H1 (cell line): ENCODE results near the gene EXOC6. TPM values are rescaled to one million over a fixed set of nuclear protein-coding genes. Genes with fewer than 3 reads are reported as not detected.

Source experiments
- CTCF ChIA-PET: fragments of 300-600 bp; sonication (Branson Sonifier 250); formaldehyde crosslinking; loops from one replicate; lab custom pipeline; 2021; ENCODE audit not compliant: partially characterized antibody; lab: Charles Lee
- POLR2A ChIA-PET: fragments of 300-600 bp; sonication (Branson Sonifier 250); formaldehyde crosslinking; loops from one replicate; lab custom pipeline; 2021; ENCODE audit warnings: inconsistent platforms; ENCODE audit not compliant: partially characterized antibody; lab: Charles Lee
- DNase-seq, 2 experiments: peaks; one replicate each; pipeline versions ENCODE4 v3.0.0 to v3.0.0-alpha.2; 2010 to 2022; ENCODE audit warnings: low spot score in 2 of 2, low read depth in 1 of 2, mixed read lengths in 1 of 2
- FAIRE-seq: peaks from 2 replicates; lab custom pipeline; 2011; peaks lifted over from hg19 to GRCh38; lab: Jason Lieb, UNC
- H2AFZ ChIP-seq: 2 replicates; pipeline ENCODE4 v1.8.1; 2012; ENCODE audit warnings: low read length, inconsistent platforms
- H2AK5ac ChIP-seq: 2 replicates; pipeline ENCODE4 v1.6.1; 2013; ENCODE audit warnings: low read depth, low read length
- H2BK120ac ChIP-seq: replicated peaks from 2 replicates; pipeline ENCODE3; 2013; ENCODE audit warnings: low read depth, low read length, inconsistent platforms
- H2BK12ac ChIP-seq: 2 replicates; pipeline ENCODE4 v1.6.1; 2013; ENCODE audit warnings: low read depth, low read length
- H2BK15ac ChIP-seq: 2 replicates; pipeline ENCODE4 v1.6.1; 2013; ENCODE audit warnings: low read length
- H2BK20ac ChIP-seq: 2 replicates; pipeline ENCODE4 v1.6.1; 2013; ENCODE audit warnings: low read length
- H2BK5ac ChIP-seq: 2 replicates; pipeline ENCODE4 v1.6.1; 2013; ENCODE audit warnings: low read depth, low read length
- H3K14ac ChIP-seq: 2 replicates; pipeline ENCODE4 v1.6.1; 2013; ENCODE audit warnings: inconsistent platforms; ENCODE audit not compliant: insufficient read length
- H3K18ac ChIP-seq: 2 replicates; pipeline ENCODE4 v1.6.1; 2013; ENCODE audit warnings: low read length; ENCODE audit errors: extremely low read depth
- H3K23ac ChIP-seq: 2 replicates; pipeline ENCODE4 v1.6.1; 2013; ENCODE audit warnings: inconsistent platforms; ENCODE audit not compliant: insufficient read length
- H3K23me2 ChIP-seq: 2 replicates; pipeline ENCODE4 v1.6.1; 2013; ENCODE audit warnings: low read depth, low read length
- H3K27ac ChIP-seq: 2 replicates; pipeline ENCODE4 v1.6.1; 2011; ENCODE audit warnings: low read depth, low read length, inconsistent platforms
- H3K27me3 ChIP-seq, 4 experiments: replicated peaks in 1 of 4; 1 replicate in 1 of 4; 2 replicates in 3 of 4; pipeline versions ENCODE4 v1.6.1 to v1.8.1; 2011 to 2013; ENCODE audit warnings: low read length in 3 of 4, mild to moderate bottlenecking in 3 of 4, inconsistent platforms in 2 of 4, mixed read lengths in 2 of 4, moderate library complexity in 1 of 4; ENCODE audit not compliant: control insufficient read depth in 3 of 4, insufficient read depth in 3 of 4; ENCODE audit errors: extremely low read depth in 1 of 4
- H3K36me3 ChIP-seq, 4 experiments: 2 replicates each; pipeline versions ENCODE4 v1.6.1 to v1.8.1; 2011 to 2013; ENCODE audit warnings: mild to moderate bottlenecking in 4 of 4, low read length in 3 of 4, moderate library complexity in 2 of 4, control low read depth in 1 of 4, inconsistent platforms in 1 of 4; ENCODE audit not compliant: insufficient read depth in 4 of 4, control insufficient read depth in 2 of 4
- H3K4ac ChIP-seq: replicated peaks from 2 replicates; pipeline ENCODE3; 2013; ENCODE audit warnings: low read length, low read depth, mixed read lengths, inconsistent platforms; ENCODE audit not compliant: insufficient read length
- H3K4me1 ChIP-seq, 4 experiments: replicated peaks in 1 of 4; 1 replicate in 1 of 4; 2 replicates in 3 of 4; pipeline versions ENCODE4 v1.6.1 to v1.8.1; 2011 to 2013; ENCODE audit warnings: low read length in 3 of 4, inconsistent platforms in 2 of 4, mixed read lengths in 1 of 4; ENCODE audit not compliant: insufficient read depth in 4 of 4, control insufficient read depth in 3 of 4
- H3K4me2 ChIP-seq, 2 experiments: 2 replicates each; pipeline versions ENCODE4 v1.6.1 to v1.8.1; 2011 to 2013; ENCODE audit warnings: low read depth in 2 of 2, low read length in 2 of 2, control low read depth in 1 of 2, inconsistent platforms in 1 of 2, mild to moderate bottlenecking in 1 of 2; ENCODE audit not compliant: insufficient read depth in 1 of 2
- H3K4me3 ChIP-seq, 4 experiments: fragments of 200-600, 300-600 bp in 1 of 4; sonication (generic), shearing (Covaris generic), sonication (Bioruptor Twin) in 1 of 4; 2 replicates each; pipeline versions ENCODE4 v1.5.1 to v1.8.1; 2011 to 2016; ENCODE audit warnings: low read length in 4 of 4, low read depth in 3 of 4, control low read depth in 2 of 4, inconsistent platforms in 2 of 4, mild to moderate bottlenecking in 2 of 4, mixed read lengths in 1 of 4, moderate library complexity in 1 of 4; ENCODE audit not compliant: insufficient read depth in 2 of 4; ENCODE audit errors: extremely low read depth in 1 of 4
- H3K56ac ChIP-seq: replicated peaks from 2 replicates; pipeline ENCODE3; 2013; ENCODE audit warnings: low read depth, mild to moderate bottlenecking, mixed read lengths, low read length, inconsistent platforms; ENCODE audit not compliant: insufficient read length
- H3K79me1 ChIP-seq: 2 replicates; pipeline ENCODE4 v1.6.1; 2013; ENCODE audit warnings: low read depth, low read length, control low read depth
- H3K79me2 ChIP-seq, 2 experiments: 2 replicates each; pipeline versions ENCODE4 v1.6.1 to v1.8.1; 2012 to 2013; ENCODE audit warnings: low read length in 2 of 2, mild to moderate bottlenecking in 2 of 2, inconsistent platforms in 1 of 2; ENCODE audit not compliant: insufficient read depth in 2 of 2, control insufficient read depth in 1 of 2
- H3K9ac ChIP-seq, 4 experiments: replicated peaks in 1 of 4; 1 replicate in 1 of 4; 2 replicates in 3 of 4; pipeline versions ENCODE4 v1.6.1 to v1.8.1; 2011 to 2013; ENCODE audit warnings: low read depth in 3 of 4, low read length in 3 of 4, control low read depth in 2 of 4, mild to moderate bottlenecking in 2 of 4, moderate library complexity in 2 of 4, inconsistent platforms in 1 of 4; ENCODE audit errors: extremely low read depth in 1 of 4
- H3K9me3 ChIP-seq, 2 experiments: 2 replicates each; pipeline versions ENCODE4 v1.6.1 to v1.8.1; 2012 to 2013; ENCODE audit warnings: mild to moderate bottlenecking in 2 of 2, moderate library complexity in 2 of 2, control low read depth in 1 of 2, inconsistent platforms in 1 of 2, low read depth in 1 of 2, low read length in 1 of 2, mixed read lengths in 1 of 2; ENCODE audit not compliant: insufficient read depth in 2 of 2
- H4K20me1 ChIP-seq, 2 experiments: replicated peaks in 1 of 2; 2 replicates each; pipeline versions ENCODE3 to v1.8.1; 2011 to 2013; ENCODE audit warnings: inconsistent platforms in 2 of 2, low read length in 2 of 2, mild to moderate bottlenecking in 1 of 2; ENCODE audit not compliant: insufficient read depth in 2 of 2, control insufficient read depth in 1 of 2
- H4K5ac ChIP-seq: 2 replicates; pipeline ENCODE4 v1.6.1; 2013; ENCODE audit warnings: low read length, low read depth, mixed read lengths, inconsistent platforms; ENCODE audit not compliant: insufficient read length
- H4K8ac ChIP-seq: 2 replicates; pipeline ENCODE4 v1.8.0; 2013; ENCODE audit warnings: mild to moderate bottlenecking, moderate library complexity, low read length, inconsistent platforms; ENCODE audit not compliant: insufficient read depth; ENCODE audit errors: extremely low read depth
- H4K91ac ChIP-seq: replicated peaks from 2 replicates; pipeline ENCODE3; 2013; ENCODE audit warnings: low read length, mixed read lengths, inconsistent platforms; ENCODE audit not compliant: insufficient read length
- ASH2L ChIP-seq: fragments of 200-600, 300-600 bp; sonication (generic); IDR thresholded peaks from one replicate; pipeline ENCODE4 v1.7.1; 2017; ENCODE audit warnings: low read length
- BRCA1 ChIP-seq: IDR thresholded peaks from 2 replicates; pipeline ENCODE4 v1.6.1; 2012; ENCODE audit warnings: low read depth, low read length, improper control_type of control experiment
- CBX5 ChIP-seq: fragments of 300-800, 300-1000 bp; sonication (generic); IDR thresholded peaks from 2 replicates; pipeline ENCODE4 v1.7.1; 2016; ENCODE audit warnings: antibody characterized with exemption, low read length, low read depth
- CHD1 ChIP-seq: IDR thresholded peaks from 2 replicates; pipeline ENCODE4 v1.6.1; 2012; ENCODE audit warnings: low read depth, low read length, improper control_type of control experiment
- EZH2 ChIP-seq: fragments of 200-600 bp; sonication (generic); IDR thresholded peaks from 2 replicates; pipeline ENCODE4 v1.7.1; 2012; ENCODE audit warnings: low read depth, mild to moderate bottlenecking, moderate library complexity, low read length, inconsistent platforms; ENCODE audit not compliant: severe bottlenecking
- HDAC2 ChIP-seq, 2 experiments: fragments of 300-600 bp in 1 of 2; sonication (generic) in 1 of 2; IDR thresholded peaks; 2 replicates each; pipeline ENCODE4 v1.6.1; 2011 to 2012; ENCODE audit warnings: low read depth in 2 of 2, low read length in 2 of 2, mild to moderate bottlenecking in 2 of 2, moderate library complexity in 2 of 2, borderline replicate concordance in 1 of 2, inconsistent platforms in 1 of 2
- HDAC6 ChIP-seq: IDR thresholded peaks from one replicate; pipeline ENCODE4 v1.7.1; 2012; ENCODE audit warnings: low read depth, mild to moderate bottlenecking, inconsistent platforms, low read length, moderate library complexity
- POLR2AphosphoS5 ChIP-seq: IDR thresholded peaks from 2 replicates; pipeline ENCODE4 v1.6.1; 2011; ENCODE audit warnings: low read depth, low read length
- POU5F1 ChIP-seq: IDR thresholded peaks from 2 replicates; pipeline ENCODE4 v1.6.1; 2011; ENCODE audit warnings: low read depth, mild to moderate bottlenecking, low read length, moderate library complexity
- SP4 ChIP-seq: IDR thresholded peaks from 2 replicates; pipeline ENCODE4 v1.6.1; 2012; ENCODE audit warnings: low read length, inconsistent platforms
- SUZ12 ChIP-seq: fragments of 200-600 bp; sonication (generic); IDR thresholded peaks from 2 replicates; pipeline ENCODE4 v1.6.1; 2012; ENCODE audit warnings: mild to moderate bottlenecking, inconsistent platforms, low read length, moderate library complexity, mixed read lengths
- TAF7 ChIP-seq: optimal IDR thresholded peaks from 2 replicates; pipeline ENCODE3; 2011; ENCODE audit warnings: low read depth, mild to moderate bottlenecking, inconsistent platforms, low read length, moderate library complexity, borderline replicate concordance
- USF2 ChIP-seq: IDR thresholded peaks from 2 replicates; pipeline ENCODE4 v1.6.1; 2011; ENCODE audit warnings: low read length, improper control_type of control experiment
- YY1 ChIP-seq: IDR thresholded peaks from 2 replicates; pipeline ENCODE4 v1.6.1; 2011; ENCODE audit warnings: low read depth, mild to moderate bottlenecking, low read length
- WGBS, 2 experiments: shearing (Covaris generic) in 1 of 2; methylation state at CpG; one replicate each; pipeline versions ENCODE4 v1.1.6 to v1.1.7; 2013 to 2015; ENCODE audit warnings: low lambda C conversion rate in 2 of 2, mixed read lengths in 2 of 2, inconsistent platforms in 1 of 2, low coverage in 1 of 2, missing lambda C conversion rate in 1 of 2; ENCODE audit not compliant: insufficient replicate concordance in 2 of 2, insufficient coverage in 1 of 2, insufficient read length in 1 of 2; ENCODE audit errors: extremely low coverage in 1 of 2, missing lambda C conversion rate in 1 of 2; 5-methylcytosine and 5-hydroxymethylcytosine counted together
- polyA plus RNA-seq, 7 experiments: library from polyadenylated mRNA; depleted of rRNA in 3 of 7; stranded (reverse) in 5 of 7; unstranded in 2 of 7; fragments of >200 nt in 5 of 7; fragments of 200-250 nt in 2 of 7; gene quantifications; 1 replicate in 5 of 7; 2 replicates in 1 of 7; 4 replicates in 1 of 7; pipeline versions ENCODE4 v1.2.1 to v1.2.3, GENCODE V29; 2011 to 2013; ENCODE audit warnings: missing spikeins in 2 of 7, mixed read lengths in 2 of 7
- total RNA-seq: library from RNA; stranded (reverse); fragmentation: NEBNext Ultra II Directional; extraction: Animal tissue kit (Norgen Biotek cat#: 25700); gene quantifications from 2 replicates; pipeline ENCODE4 v1.2.1, GENCODE V29; 2021

Gene EXOC6
- total and polyA plus RNA-seq, 2 of the 8 experiments (the other 6 are each of a cell fraction or from before 2014, with no cell fraction given), result 1.7 to 4.5 TPM

- Histone ChIP-seq H3K79me1 (no peaks in the 10 kb centered on the region), H3K4me3 (no peak overlapping the region), H3K9me3 (no peaks in the 10 kb centered on the region), H3K27me3 (no peaks in the 10 kb centered on the region), H2BK15ac (no peak overlapping the region), H2BK12ac (no peak overlapping the region), H3K14ac (no peak overlapping the region), H3K18ac (no peak overlapping the region), H4K5ac (no peak overlapping the region), H3K56ac (no peak overlapping the region), H4K20me1 (no peaks in the 10 kb centered on the region), H3K23ac (no peak overlapping the region), H4K8ac (no peak overlapping the region), H3K4me2 (no peak overlapping the region), H2AFZ (no peak overlapping the region), H3K4ac (no peak overlapping the region), H2AK5ac (no peak overlapping the region), H3K4me1 (peaks cover 0 to 5% (median 2%) of the 10 kb centered on the region in 4 experiments; a peak in 1 of 7 replicates), H4K91ac (no peak overlapping the region), H2BK120ac (no peak overlapping the region), H3K79me2 (no peaks in the 10 kb centered on the region), H2BK5ac (no peak overlapping the region), H3K36me3 (no peaks in the 10 kb centered on the region), H2BK20ac (no peak overlapping the region), H3K9ac (no peak overlapping the region), H3K23me2 (no peaks in the 10 kb centered on the region; the same call in 1 of the 2 replicates), H3K27ac (no peak overlapping the region)
- FAIRE-seq (no peak), DNase-seq (no peak)
- WGBS, 2 experiments, result 88% methylated on average over 1 of the region's 1 CpG; no CpG with 5 or more reads in 1 of the 2 experiments
- CTCF ChIA-PET, result interaction anchor here (0.6 to 1.5 kb wide), 2 partner anchors 24 to 326 kb away, joined by 3 read pairs; no protein-coding TSS in a partner anchor
- POLR2A ChIA-PET, result interaction anchor here (0.9 kb wide), 1 partner anchor 9 kb away, joined by 3 read pairs; no protein-coding TSS in a partner anchor
- TF ChIP-seq ASH2L (no peak), POLR2AphosphoS5 (no peak), SP4 (no peak), BRCA1 (no peak), CHD1 (no peak), SUZ12 (no peak), TAF7 (no peak), HDAC6 (no peak), HDAC2 (IDR thresholded peaks at IDR 0.05; ENCODE audit: borderline replicate concordance in 1 of 2, low read depth in 2 of 2, low read length in 2 of 2) (no peak), CBX5 (no peak), YY1 (no peak), POU5F1 (no peak), USF2 (no peak), EZH2 (no peak)
Observed at GRCh38 chr10:92989250-92989649, 140.9 kb downstream of the EXOC6 start.
